ENCODE data around the gene TBPL1.

The TBPL1 gene

GRCh38 chr6:134007077-134007476 lies 54.1 kb downstream of the TBPL1 start:
- DNase-seq (ENCODE audit: low spot score): no peak

- DNase-seq (ENCODE audit: low spot score): no peak
These were observed 56.9 kb downstream of the TBPL1 start for GRCh38 chr6:134009876-134010275.

GRCh38 chr6:134010400-134010799 lies 57.4 kb downstream of the TBPL1 start:
- no peak for DNase-seq (ENCODE audit: low spot score)

- DNase-seq (ENCODE audit: low spot score): no peak
These were observed 58.0 kb downstream of the TBPL1 start for GRCh38 chr6:134010974-134011373.

GRCh38 chr6:134014588-134015137 lies 61.6 kb downstream of the TBPL1 start:
- no peak for DNase-seq (ENCODE audit: low spot score)

- no peak for DNase-seq (ENCODE audit: low spot score)
These were observed 62.9 kb downstream of the TBPL1 start for GRCh38 chr6:134015719-134016557.

GRCh38 chr6:134016558-134016814 lies 63.5 kb downstream of the TBPL1 start:
- no peak for DNase-seq (ENCODE audit: low spot score)

GRCh38 chr6:134020071-134020470 lies 67.0 kb downstream of the TBPL1 start:
- DNase-seq (ENCODE audit: low spot score): no peak

GRCh38 chr6:134020543-134020942 lies 67.5 kb downstream of the TBPL1 start:
- DNase-seq (ENCODE audit: low spot score): no peak

- no peak for DNase-seq (ENCODE audit: low spot score)
These were observed 67.9 kb downstream of the TBPL1 start for GRCh38 chr6:134020968-134021367.

- no peak for DNase-seq (ENCODE audit: low spot score)
These were observed 68.5 kb downstream of the TBPL1 start for GRCh38 chr6:134021396-134022122.

- no peak for DNase-seq (ENCODE audit: low spot score)
These were observed 69.6 kb downstream of the TBPL1 start for GRCh38 chr6:134022650-134023049.

- DNase-seq (ENCODE audit: low spot score): no peak
These were observed 73.6 kb downstream of the TBPL1 start for GRCh38 chr6:134026597-134026996.

GRCh38 chr6:134028438-134028837 lies 75.4 kb downstream of the TBPL1 start:
- no peak for DNase-seq (ENCODE audit: low spot score)

- DNase-seq (ENCODE audit: low spot score): no peak
These were observed 76.8 kb downstream of the TBPL1 start for GRCh38 chr6:134029495-134030455.

GRCh38 chr6:134031696-134032255 lies 78.8 kb downstream of the TBPL1 start:
- no peak for DNase-seq (ENCODE audit: low spot score)

GRCh38 chr6:134034478-134034877 lies 81.5 kb downstream of the TBPL1 start:
- no peak for DNase-seq (ENCODE audit: low spot score)

- DNase-seq (ENCODE audit: low spot score): no peak
These were observed 82.2 kb downstream of the TBPL1 start for GRCh38 chr6:134034961-134035822.

GRCh38 chr6:134035823-134036296 lies 82.8 kb downstream of the TBPL1 start:
- DNase-seq (ENCODE audit: low spot score): no peak

- DNase-seq (ENCODE audit: low spot score): peak; percentile 5
These were observed 86.1 kb downstream of the TBPL1 start for GRCh38 chr6:134039116-134039515.

Measured in germinal center (tissue), 1 donor.